Stimulated activated naive CD8-positive, alpha-beta T cell treated with anti-CD3 and anti-CD28 coated beads, Interleukin-15, amount 100 ng/mL, for 72 hours (primary cell): ENCODE measurements around the gene FAM43B.

Source experiments
- ATAC-seq: fragments of 150-1000 bp; cut with Tn5 transposase; 2 replicates; pipeline ENCODE4 v1.10.0; 2021; ENCODE audit warnings: mild to moderate bottlenecking, moderate library complexity
- DNase-seq, 2 donors: peaks; one replicate each; pipeline ENCODE4 v3.0.0; 2021 to 2022
- H3K27ac Mint-ChIP-seq, 2 donors: one replicate each; pipeline ENCODE4 v1.8.0; 2022; ENCODE audit warnings: mild to moderate bottlenecking in 2 of 2, mixed read lengths in 2 of 2, moderate library complexity in 2 of 2
- H3K27me3 Mint-ChIP-seq: one replicate; pipeline ENCODE4 v1.8.0; 2022; ENCODE audit warnings: mixed read lengths
- H3K4me1 Mint-ChIP-seq: one replicate; pipeline ENCODE4 v1.8.0; 2022; ENCODE audit warnings: mild to moderate bottlenecking, mixed read lengths
- H3K4me3 Mint-ChIP-seq, 2 donors: one replicate each; pipeline ENCODE4 v1.8.0; 2022; ENCODE audit warnings: mild to moderate bottlenecking in 2 of 2, mixed read lengths in 2 of 2, moderate library complexity in 1 of 2
- H3K9me3 Mint-ChIP-seq, 2 donors: one replicate each; pipeline ENCODE4 v1.8.0; 2022; ENCODE audit warnings: mixed read lengths in 2 of 2

The FAM43B gene

DNA sequence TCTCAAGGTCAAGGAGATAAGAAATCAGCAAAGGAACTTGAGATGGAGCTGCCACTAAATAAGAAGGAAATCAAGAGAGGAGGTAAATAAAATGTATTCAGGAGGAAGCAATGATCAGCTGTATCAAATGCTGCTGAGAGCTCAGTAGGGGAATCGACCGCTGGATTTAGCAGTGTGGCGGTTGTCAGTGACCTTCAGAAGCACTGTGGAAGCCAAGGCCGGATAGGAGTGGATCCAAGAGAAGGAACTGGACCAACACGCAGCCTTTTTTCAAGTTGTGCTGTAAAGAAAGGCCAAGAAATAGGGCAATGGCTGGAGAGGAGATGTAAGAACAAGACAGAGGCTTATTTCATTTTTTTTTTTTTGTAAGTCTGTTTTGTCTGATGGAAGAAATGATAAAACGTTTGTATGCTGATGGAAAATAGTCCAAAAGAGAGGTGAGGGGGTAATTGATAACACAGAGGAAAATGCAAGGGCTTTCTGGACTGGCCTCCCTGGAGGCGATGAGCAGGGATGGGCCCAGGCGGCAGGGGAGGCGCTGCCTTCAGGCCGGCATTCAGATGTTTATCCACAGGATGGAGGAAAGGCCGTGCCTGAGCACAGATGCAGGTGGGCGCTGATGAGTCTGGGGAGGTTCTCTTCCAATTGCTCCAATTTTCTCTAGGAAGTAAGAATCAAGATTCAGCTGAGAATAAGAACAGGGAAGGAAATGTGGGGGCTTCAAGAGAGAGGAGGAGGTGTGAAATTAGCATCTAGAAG lies 17.5 kb upstream of the FAM43B start:
- no peak for ATAC-seq
- no peak for DNase-seq
- Mint-ChIP-seq H3K4me3 (no peak overlapping the region), H3K9me3 (no peaks in the 10 kb centered on the region), H3K4me1 (no peaks in the 10 kb centered on the region), H3K27ac (no peak overlapping the region), H3K27me3 (peaks cover 67% of the 10 kb centered on the region)

GRCh38 chr1:20538227-20538626 lies 14.1 kb upstream of the FAM43B start:
- no peaks in the 10 kb centered on the region for H3K4me1 Mint-ChIP-seq
- H3K9me3 Mint-ChIP-seq: no peaks in the 10 kb centered on the region
- H3K4me3 Mint-ChIP-seq: no peak overlapping the region
- H3K27me3 Mint-ChIP-seq: peaks cover 68% of the 10 kb centered on the region
- DNase-seq (no peak), ATAC-seq (no peak)
- H3K27ac Mint-ChIP-seq: no peak overlapping the region

DNA sequence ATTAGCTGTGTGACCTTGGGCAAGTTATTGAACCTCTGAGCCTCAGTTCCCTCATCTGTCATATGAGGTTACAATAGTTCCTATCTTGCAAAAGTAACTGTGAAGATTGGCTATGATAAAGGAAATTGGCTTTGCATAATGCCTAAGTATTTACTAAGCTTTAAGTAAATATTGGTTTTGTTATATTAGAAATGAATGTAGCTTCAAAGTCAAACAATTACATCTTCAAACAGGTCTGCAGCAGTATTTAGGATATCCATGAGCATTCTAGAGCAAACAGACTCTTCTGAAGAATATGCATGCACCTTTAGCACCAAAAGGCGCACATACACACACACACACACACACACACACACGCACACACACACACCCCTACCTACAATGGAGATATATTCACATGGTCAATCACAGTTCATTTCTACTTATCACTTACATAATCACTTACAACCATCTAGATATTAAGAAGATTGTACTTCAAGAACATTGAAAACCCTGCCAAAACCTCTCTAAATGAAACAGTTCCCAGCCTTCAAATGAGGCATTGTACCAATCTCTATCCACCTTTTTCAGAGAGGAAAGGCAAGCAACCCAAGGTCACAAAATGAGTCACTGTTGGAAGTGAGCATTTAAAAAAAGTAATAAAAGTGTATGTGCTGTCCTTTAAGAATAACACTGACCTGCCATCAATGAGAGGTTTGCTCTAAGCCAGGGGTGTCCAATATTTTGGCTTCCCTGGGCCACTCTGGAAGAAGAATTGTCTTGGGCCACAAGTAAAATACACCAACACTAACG lies 13.4 kb upstream of the FAM43B start:
- ATAC-seq: no peak
- DNase-seq: no peak
- Mint-ChIP-seq H3K4me3 (no peak overlapping the region), H3K4me1 (no peaks in the 10 kb centered on the region), H3K27ac (no peak overlapping the region), H3K9me3 (no peaks in the 10 kb centered on the region), H3K27me3 (peaks cover 68% of the 10 kb centered on the region)

DNA sequence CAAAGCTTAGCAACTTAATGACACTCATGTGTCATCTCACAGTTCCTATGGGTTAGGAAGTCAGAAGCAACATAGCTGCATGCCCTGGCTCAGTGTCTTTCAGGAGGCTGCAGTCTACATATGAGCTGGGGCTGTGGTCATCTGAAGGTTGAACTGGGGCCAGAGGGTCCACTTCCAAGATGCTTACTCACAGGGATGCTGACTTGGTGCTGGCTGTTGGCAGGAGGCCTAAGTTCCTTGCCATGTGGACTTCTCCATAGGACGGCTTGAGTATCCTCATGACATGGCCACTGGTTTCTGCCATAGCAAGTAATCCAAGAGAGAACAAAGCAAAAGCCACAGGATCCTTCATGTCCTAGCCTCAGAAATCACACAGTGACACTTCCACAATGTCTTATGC lies 12.1 kb upstream of the FAM43B start:
- Mint-ChIP-seq H3K27me3 (peaks cover 68% of the 10 kb centered on the region), H3K9me3 (no peaks in the 10 kb centered on the region)

DNA sequence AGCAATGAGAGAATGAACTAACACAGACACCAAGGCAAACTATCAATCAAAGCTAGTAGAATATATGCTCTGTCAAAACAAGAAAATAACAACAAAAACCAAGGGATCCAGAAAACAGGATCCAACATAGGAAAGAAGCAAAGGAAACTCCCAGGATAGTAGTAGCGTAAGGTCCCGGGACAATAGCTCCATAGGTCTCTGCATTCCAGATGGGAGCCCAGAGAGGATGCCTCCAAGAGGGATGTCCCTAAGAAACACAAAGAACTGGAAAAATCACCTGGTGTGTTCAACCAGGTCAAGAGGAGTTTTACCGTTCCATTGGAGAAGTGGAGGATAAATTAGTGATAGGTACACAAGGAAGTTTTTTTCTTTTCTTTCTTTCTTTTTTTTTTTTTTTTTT lies 5.7 kb upstream of the FAM43B start:
- ATAC-seq (no peak), DNase-seq (no peak)
- Mint-ChIP-seq H3K4me3 (no peak overlapping the region), H3K4me1 (no peaks in the 10 kb centered on the region), H3K9me3 (no peaks in the 10 kb centered on the region), H3K27me3 (peaks cover 72% of the 10 kb centered on the region), H3K27ac (no peak overlapping the region)

More for the DNA sequence above, 12.1 kb upstream of the FAM43B start:
- DNase-seq (no peak), ATAC-seq (no peak)
- H3K27ac Mint-ChIP-seq: no peak overlapping the region
- no peaks in the 10 kb centered on the region for H3K4me1 Mint-ChIP-seq
- no peak overlapping the region for H3K4me3 Mint-ChIP-seq

DNA sequence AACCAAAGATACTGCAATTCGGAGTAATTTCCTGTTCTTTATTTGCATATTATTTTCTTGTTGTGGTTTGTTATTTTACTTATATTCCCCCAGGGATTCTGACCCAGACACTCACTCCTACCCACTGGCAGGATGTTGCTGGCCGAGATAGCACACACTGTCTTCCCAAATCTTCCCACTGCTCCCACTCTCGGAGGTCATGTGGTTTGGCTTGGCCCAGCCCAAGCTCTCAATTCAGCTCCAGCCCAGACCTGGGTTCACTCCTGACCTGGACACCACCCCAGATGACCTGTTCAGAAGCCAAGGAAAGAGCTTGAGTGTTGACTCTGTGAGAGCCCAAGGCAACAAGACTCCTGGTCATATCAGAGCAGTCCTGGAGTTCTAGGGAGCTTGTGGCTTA lies 1.2 kb upstream of the FAM43B start:
- Mint-ChIP-seq H3K27me3 (peaks cover 48% of the 10 kb centered on the region), H3K4me3 (no peak overlapping the region)

DNA sequence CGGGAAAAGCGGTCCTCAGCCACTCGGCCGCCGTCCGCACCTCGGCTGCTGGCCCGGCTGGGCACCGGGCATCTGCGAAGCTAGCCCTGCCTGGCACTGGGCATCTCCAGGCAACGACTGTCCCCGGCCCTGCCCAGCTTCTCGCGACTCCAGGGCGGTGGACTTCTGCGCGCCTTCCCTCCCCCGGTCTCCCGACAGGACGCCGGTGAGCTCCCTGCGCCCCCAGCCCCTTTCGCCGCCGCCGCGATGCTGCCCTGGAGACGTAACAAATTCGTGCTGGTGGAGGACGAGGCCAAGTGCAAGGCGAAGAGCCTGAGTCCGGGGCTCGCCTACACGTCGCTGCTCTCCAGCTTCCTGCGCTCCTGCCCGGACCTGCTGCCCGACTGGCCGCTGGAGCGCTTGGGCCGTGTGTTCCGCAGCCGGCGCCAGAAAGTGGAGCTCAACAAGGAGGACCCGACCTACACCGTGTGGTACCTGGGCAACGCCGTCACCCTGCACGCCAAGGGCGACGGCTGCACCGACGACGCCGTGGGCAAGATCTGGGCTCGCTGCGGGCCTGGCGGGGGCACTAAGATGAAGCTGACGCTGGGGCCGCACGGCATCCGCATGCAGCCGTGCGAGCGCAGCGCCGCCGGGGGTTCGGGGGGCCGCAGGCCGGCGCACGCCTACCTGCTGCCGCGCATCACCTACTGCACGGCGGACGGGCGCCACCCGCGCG lies 514 bp downstream of the FAM43B start:
- Mint-ChIP-seq H3K4me1 (peaks cover 5% of the 10 kb centered on the region), H3K27ac (no peak overlapping the region), H3K9me3 (no peaks in the 10 kb centered on the region), H3K27me3 (peaks cover 38% of the 10 kb centered on the region), H3K4me3 (peak overlapping the region in 1 of 2 donors; percentile 22)
- DNase-seq (no peak), ATAC-seq (no peak)

More for the DNA sequence above, 1.2 kb upstream of the FAM43B start:
- Mint-ChIP-seq H3K27ac (no peak overlapping the region), H3K9me3 (no peaks in the 10 kb centered on the region), H3K4me1 (peaks cover 5% of the 10 kb centered on the region)
- DNase-seq: no peak
- no peak for ATAC-seq

GRCh38 chr1:20555025-20555757 lies 2.8 kb downstream of the FAM43B start:
- H3K4me1 Mint-ChIP-seq: peaks cover 5% of the 10 kb centered on the region
- H3K9me3 Mint-ChIP-seq: no peaks in the 10 kb centered on the region
- no peak overlapping the region for H3K4me3 Mint-ChIP-seq
- no peak for DNase-seq
- ATAC-seq: no peak
- peaks cover 27% of the 10 kb centered on the region for H3K27me3 Mint-ChIP-seq
- no peak overlapping the region for H3K27ac Mint-ChIP-seq

DNA sequence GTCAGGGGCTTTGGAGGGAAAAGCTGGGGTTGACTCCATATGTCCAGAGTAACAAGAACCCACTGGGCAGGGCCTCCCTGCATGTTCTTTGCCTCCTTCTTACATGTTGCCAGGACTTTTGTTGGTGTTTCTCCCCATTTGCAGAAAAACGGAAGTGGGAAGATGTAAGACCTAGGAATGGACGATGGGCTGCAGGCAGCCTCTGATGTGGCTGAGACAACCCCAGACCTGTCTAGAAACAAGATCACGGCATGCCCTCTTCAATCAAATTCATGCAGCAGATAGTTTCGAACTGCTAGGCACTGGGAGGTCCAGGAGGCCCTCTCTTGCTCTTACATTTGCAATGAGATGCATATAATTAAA lies 3.4 kb downstream of the FAM43B start:
- DNase-seq (no peak), ATAC-seq (no peak)
- Mint-ChIP-seq H3K27ac (no peak overlapping the region), H3K9me3 (no peaks in the 10 kb centered on the region), H3K27me3 (peaks cover 25% of the 10 kb centered on the region), H3K4me3 (no peak overlapping the region), H3K4me1 (peaks cover 5% of the 10 kb centered on the region)

GRCh38 chr1:20558191-20558590 lies 5.8 kb downstream of the FAM43B start:
- no peak for ATAC-seq
- no peak overlapping the region for H3K4me3 Mint-ChIP-seq
- H3K27ac Mint-ChIP-seq: no peak overlapping the region
- H3K4me1 Mint-ChIP-seq: peaks cover 5% of the 10 kb centered on the region
- H3K27me3 Mint-ChIP-seq: peaks cover 22% of the 10 kb centered on the region
- DNase-seq: no peak
- H3K9me3 Mint-ChIP-seq: no peaks in the 10 kb centered on the region

DNA sequence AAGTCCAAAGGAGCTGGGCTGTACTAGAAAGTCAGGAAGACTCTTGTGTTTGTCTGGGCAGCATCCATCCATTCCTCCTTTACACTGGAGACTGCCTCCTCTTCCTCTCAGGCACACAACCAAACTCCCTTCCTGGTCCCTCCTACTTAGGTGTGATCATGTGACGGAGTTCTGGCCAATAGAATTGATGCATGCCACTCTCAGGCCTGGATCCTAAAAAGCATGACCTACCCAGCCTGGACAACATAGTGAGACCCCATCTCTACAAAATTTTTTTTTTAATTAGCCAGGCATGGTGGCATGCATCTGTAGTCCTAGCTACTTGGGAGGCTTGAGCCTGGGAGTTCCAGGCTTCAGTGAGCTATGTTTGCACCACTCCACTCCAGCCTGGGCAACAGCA lies 8.6 kb downstream of the FAM43B start:
- DNase-seq: no peak
- no peak for ATAC-seq
- Mint-ChIP-seq H3K9me3 (no peaks in the 10 kb centered on the region), H3K4me3 (no peak overlapping the region), H3K4me1 (no peaks in the 10 kb centered on the region), H3K27ac (no peak overlapping the region), H3K27me3 (peaks cover 39% of the 10 kb centered on the region)

GRCh38 chr1:20565234-20565633 lies 12.9 kb downstream of the FAM43B start:
- peak overlapping the region in 1 of 2 donors; percentile 1 for H3K27ac Mint-ChIP-seq
- H3K9me3 Mint-ChIP-seq: peaks cover 0 to 7% of the 10 kb centered on the region in 2 donors
- no peak for ATAC-seq
- H3K4me1 Mint-ChIP-seq: no peaks in the 10 kb centered on the region
- H3K27me3 Mint-ChIP-seq: peaks cover 68% of the 10 kb centered on the region
- no peak overlapping the region for H3K4me3 Mint-ChIP-seq
- DNase-seq: no peak

GRCh38 chr1:20569523-20570098 lies 17.2 kb downstream of the FAM43B start:
- peaks cover 0 to 22% of the 10 kb centered on the region in 2 donors for H3K9me3 Mint-ChIP-seq
- peaks cover 53% of the 10 kb centered on the region for H3K27me3 Mint-ChIP-seq
- peaks cover 13% of the 10 kb centered on the region for H3K4me1 Mint-ChIP-seq
- no peak overlapping the region for H3K27ac Mint-ChIP-seq
- no peak overlapping the region for H3K4me3 Mint-ChIP-seq
- ATAC-seq (no peak), DNase-seq (no peak)

GRCh38 chr1:20571427-20571826 lies 19.1 kb downstream of the FAM43B start:
- DNase-seq (no peak), ATAC-seq (no peak)
- Mint-ChIP-seq H3K4me1 (peaks cover 20% of the 10 kb centered on the region), H3K27me3 (peaks cover 54% of the 10 kb centered on the region), H3K4me3 (no peak overlapping the region), H3K27ac (no peak overlapping the region), H3K9me3 (peaks cover 0 to 22% of the 10 kb centered on the region in 2 donors)

DNA sequence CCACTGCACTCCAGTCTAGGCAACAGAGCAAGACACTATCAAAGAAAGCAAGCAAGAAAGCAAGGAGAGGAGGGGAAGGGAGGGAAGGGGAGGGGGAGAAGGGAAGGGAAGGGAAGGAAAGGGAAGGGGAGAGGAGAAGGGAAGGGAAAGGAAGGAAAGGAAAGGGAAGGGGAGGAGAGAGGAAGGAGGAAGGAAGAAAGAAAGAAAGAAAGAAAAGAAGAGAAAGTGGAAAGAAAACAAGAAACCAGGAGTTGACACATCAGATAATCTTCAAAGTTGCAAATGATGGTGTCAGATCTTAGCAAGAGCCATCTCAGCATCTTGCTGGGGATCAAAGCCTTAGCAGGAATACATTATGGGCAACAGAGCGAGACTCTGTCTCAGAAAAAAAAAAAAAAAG lies 21.6 kb downstream of the FAM43B start:
- peaks cover 0 to 22% of the 10 kb centered on the region in 2 donors for H3K9me3 Mint-ChIP-seq
- DNase-seq: no peak
- H3K27me3 Mint-ChIP-seq: peaks cover 39% of the 10 kb centered on the region
- H3K4me3 Mint-ChIP-seq: no peak overlapping the region
- no peak for ATAC-seq
- peaks cover 20% of the 10 kb centered on the region for H3K4me1 Mint-ChIP-seq
- H3K27ac Mint-ChIP-seq: no peak overlapping the region
